K562 (cell line): ENCODE measurements around the gene STIM1.

Source experiments
- CREM ChIP-seq: IDR thresholded peaks from 2 replicates; pipeline ENCODE4 v1.6.1; 2014; ENCODE audit warnings: antibody characterized with exemption, low read depth
- EZH2 ChIP-seq: IDR thresholded peaks from 2 replicates; pipeline ENCODE4 v1.6.1; 2012; ENCODE audit warnings: low read depth, mild to moderate bottlenecking, inconsistent platforms, low read length, borderline replicate concordance
- PHB2 ChIP-seq: fragments of 450-650 bp; IDR thresholded peaks from 2 replicates; pipeline ENCODE4 v1.6.1; 2017; ENCODE audit warnings: low read depth
- POLR2A ChIP-seq: fragments of 450-650 bp; conservative IDR thresholded peaks from 2 replicates; pipeline ENCODE4 v1.6.1; 2016
- REST ChIP-seq, 2 experiments: fragments of 450-650 bp; formaldehyde crosslinking in 1 of 2; IDR thresholded peaks; 2 replicates each; pipeline versions ENCODE4 v1.4.0 to v1.6.1; 2014 to 2020; ENCODE audit warnings: mild to moderate bottlenecking in 2 of 2, borderline replicate concordance in 1 of 2, low read depth in 1 of 2
- SIN3B ChIP-seq: fragments of 450-650 bp; IDR thresholded peaks from 2 replicates; pipeline ENCODE4 v1.6.1; 2017; ENCODE audit warnings: low read depth, mild to moderate bottlenecking, moderate library complexity
- SMARCA4 ChIP-seq: fragments of 450-650 bp; IDR thresholded peaks from 2 replicates; pipeline ENCODE4 v1.6.1; 2016
- SREBF1 ChIP-seq: fragments of 150-350 bp; IDR thresholded peaks from 2 replicates; pipeline ENCODE4 v1.6.1; 2014; ENCODE audit warnings: antibody characterized with exemption, low read depth, low read length, borderline replicate concordance
- TARDBP ChIP-seq: fragments of 450-650 bp; IDR thresholded peaks from 2 replicates; pipeline ENCODE4 v1.6.1; 2016
- ZFP1 ChIP-seq: fragments of 450-650 bp; formaldehyde crosslinking; IDR thresholded peaks from 2 replicates; pipeline ENCODE4 v1.4.0; 2020; ENCODE audit warnings: mild to moderate bottlenecking, mixed read lengths
- ZNF197 ChIP-seq: fragments of 200-800 bp; sonication (Bioruptor generic); IDR thresholded peaks from 2 replicates; pipeline ENCODE4 v1.6.1; 2016; ENCODE audit warnings: low read depth, missing genetic modification characterization, missing compliant biosample characterization
- ZNF57 ChIP-seq: fragments of 450-650 bp; formaldehyde crosslinking; IDR thresholded peaks from 2 replicates; pipeline ENCODE4 v1.4.0; 2020; ENCODE audit warnings: mild to moderate bottlenecking, moderate library complexity
- TF ChIP-seq, protein P1 (sequence below), 3 experiments: IDR thresholded peaks in 2 of 3; conservative IDR thresholded peaks in 1 of 3; 2 replicates each; pipeline ENCODE4 v1.5.1; 2011 to 2012; ENCODE audit warnings: low read length in 3 of 3, mild to moderate bottlenecking in 3 of 3, control low read depth in 2 of 3, improper control_type of control experiment in 1 of 3, inconsistent platforms in 1 of 3, low read depth in 1 of 3, mixed read lengths in 1 of 3, moderate library complexity in 1 of 3; ENCODE audit not compliant: insufficient read depth in 2 of 3

DNA sequence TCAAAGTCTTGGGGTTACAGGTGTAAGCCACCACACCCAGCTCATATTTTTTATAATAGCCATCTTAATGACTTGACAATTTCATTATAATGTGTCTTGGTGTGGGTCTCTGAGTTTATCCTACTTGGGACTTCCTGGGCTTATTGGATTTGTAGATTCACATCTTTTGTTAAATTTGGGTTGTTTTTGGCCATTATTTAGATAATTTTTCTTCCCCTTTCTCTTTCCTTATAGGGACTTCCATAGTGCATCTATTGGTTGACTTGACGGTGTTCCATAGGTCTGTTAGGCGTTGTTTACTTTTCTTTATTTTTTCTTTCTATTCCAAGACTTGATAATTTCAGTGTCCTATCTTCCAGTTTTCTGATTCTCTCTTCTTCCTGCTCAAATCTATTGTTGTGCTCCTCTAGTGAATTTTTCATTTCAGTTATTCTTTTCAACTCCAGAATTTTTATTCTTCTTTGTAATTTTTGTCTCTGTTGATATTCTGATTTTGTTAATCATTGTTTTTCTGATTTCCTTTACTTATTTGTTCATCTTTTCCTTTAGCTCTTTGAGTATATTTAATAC lies 284.7 kb downstream of the STIM1 start:
- no peak for TF ChIP-seq SREBF1
- no peak for TF ChIP-seq ZNF57 (CRISPR knock-in tag)
- no peak for TF ChIP-seq POLR2A
- TF ChIP-seq ZNF197 (CRISPR knock-in tag) = no peak
- TF ChIP-seq, protein P1, sequence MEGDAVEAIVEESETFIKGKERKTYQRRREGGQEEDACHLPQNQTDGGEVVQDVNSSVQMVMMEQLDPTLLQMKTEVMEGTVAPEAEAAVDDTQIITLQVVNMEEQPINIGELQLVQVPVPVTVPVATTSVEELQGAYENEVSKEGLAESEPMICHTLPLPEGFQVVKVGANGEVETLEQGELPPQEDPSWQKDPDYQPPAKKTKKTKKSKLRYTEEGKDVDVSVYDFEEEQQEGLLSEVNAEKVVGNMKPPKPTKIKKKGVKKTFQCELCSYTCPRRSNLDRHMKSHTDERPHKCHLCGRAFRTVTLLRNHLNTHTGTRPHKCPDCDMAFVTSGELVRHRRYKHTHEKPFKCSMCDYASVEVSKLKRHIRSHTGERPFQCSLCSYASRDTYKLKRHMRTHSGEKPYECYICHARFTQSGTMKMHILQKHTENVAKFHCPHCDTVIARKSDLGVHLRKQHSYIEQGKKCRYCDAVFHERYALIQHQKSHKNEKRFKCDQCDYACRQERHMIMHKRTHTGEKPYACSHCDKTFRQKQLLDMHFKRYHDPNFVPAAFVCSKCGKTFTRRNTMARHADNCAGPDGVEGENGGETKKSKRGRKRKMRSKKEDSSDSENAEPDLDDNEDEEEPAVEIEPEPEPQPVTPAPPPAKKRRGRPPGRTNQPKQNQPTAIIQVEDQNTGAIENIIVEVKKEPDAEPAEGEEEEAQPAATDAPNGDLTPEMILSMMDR (IDR thresholded peaks at IDR 0.05 in 2 of 3, conservative IDR thresholded peaks at IDR 0.05 in 1 of 3; ENCODE audit: insufficient read depth in 2 of 3, low read depth in 1 of 3, low read length in 3 of 3) = no peak
- TF ChIP-seq TARDBP = no peak
- TF ChIP-seq REST (IDR thresholded peaks at IDR 0.05; ENCODE audit: borderline replicate concordance) = no peak
- TF ChIP-seq REST (CRISPR knock-in tag; IDR thresholded peaks at IDR 0.05; ENCODE audit: low read depth) = no peak
- no peak for TF ChIP-seq EZH2
- no peak for TF ChIP-seq CREM
- TF ChIP-seq PHB2 = no peak
- no peak for TF ChIP-seq SMARCA4
- no peak for TF ChIP-seq ZFP1 (CRISPR knock-in tag)
- no peak for TF ChIP-seq SIN3B
